Hepatocyte (in vitro differentiated cells): Measurements from ENCODE around the gene FAM32A. TPM values are rescaled to one million over a fixed set of nuclear protein-coding genes. Genes with fewer than 3 reads are reported as not detected.

Experiments used
- DNase-seq: peaks from one replicate; pipeline ENCODE4 v3.0.0-alpha.2; 2016; ENCODE audit warnings: low spot score
- H2AFZ ChIP-seq: fragments of 200-600 bp; sonication (generic); 2 replicates; pipeline ENCODE4 v1.6.0; 2016; ENCODE audit warnings: antibody characterized with exemption, mild to moderate bottlenecking
- H3K27ac ChIP-seq: fragments of 200-600 bp; sonication (generic); 2 replicates; pipeline ENCODE4 v1.5.1; 2016; ENCODE audit warnings: mild to moderate bottlenecking
- H3K27me3 ChIP-seq: fragments of 200-600 bp; sonication (generic); 2 replicates; pipeline ENCODE4 v1.6.1; 2016
- H3K36me3 ChIP-seq: fragments of 200-600 bp; sonication (generic); replicated peaks from 2 replicates; pipeline ENCODE4 v1.5.1; 2016; ENCODE audit warnings: low read depth; ENCODE audit not compliant: insufficient read depth
- H3K4me1 ChIP-seq: fragments of 200-600 bp; sonication (generic); 2 replicates; pipeline ENCODE4 v1.5.1; 2016; ENCODE audit warnings: mild to moderate bottlenecking, moderate library complexity; ENCODE audit not compliant: insufficient read depth
- H3K4me2 ChIP-seq: fragments of 200-600 bp; sonication (generic); 2 replicates; pipeline ENCODE4 v1.6.0; 2016
- H3K4me3 ChIP-seq: fragments of 200-600 bp; sonication (generic); 2 replicates; pipeline ENCODE4 v1.5.1; 2016; ENCODE audit warnings: mild to moderate bottlenecking
- H3K79me2 ChIP-seq: fragments of 200-600 bp; sonication (generic); 2 replicates; pipeline ENCODE4 v1.6.0; 2017; ENCODE audit warnings: mild to moderate bottlenecking
- H3K9me2 ChIP-seq: fragments of 200-600 bp; sonication (generic); replicated peaks from 2 replicates; pipeline ENCODE4 v1.6.0; 2017; ENCODE audit warnings: mild to moderate bottlenecking; ENCODE audit not compliant: insufficient read depth
- H3K9me3 ChIP-seq: fragments of 200-600 bp; sonication (generic); 2 replicates; pipeline ENCODE4 v1.5.1; 2016; ENCODE audit warnings: low read depth, mild to moderate bottlenecking
- H4K20me1 ChIP-seq: fragments of 200-600 bp; sonication (generic); 2 replicates; pipeline ENCODE4 v1.6.0; 2016; ENCODE audit warnings: mild to moderate bottlenecking; ENCODE audit not compliant: insufficient read depth, poor library complexity, severe bottlenecking
- CTCF ChIP-seq: fragments of 200-600 bp; sonication (generic); IDR thresholded peaks from 2 replicates; pipeline ENCODE4 v1.5.1; 2016; ENCODE audit warnings: antibody characterized with exemption, mild to moderate bottlenecking; ENCODE audit not compliant: poor library complexity
- EZH2 ChIP-seq: fragments of 200-600 bp; sonication (generic); IDR thresholded peaks from 2 replicates; pipeline ENCODE4 v1.6.1; 2016; ENCODE audit warnings: antibody characterized with exemption, mild to moderate bottlenecking, borderline replicate concordance
- EZH2phosphoT487 ChIP-seq: fragments of 200-600 bp; sonication (generic); IDR thresholded peaks from one replicate; pipeline ENCODE4 v1.6.1; 2018; ENCODE audit warnings: antibody characterized with exemption, mild to moderate bottlenecking, low read depth, moderate library complexity; ENCODE audit not compliant: unreplicated experiment, severe bottlenecking
- WGBS: methylation state at CpG from one replicate; pipeline ENCODE4 v1.1.6; 2016; ENCODE audit warnings: low lambda C conversion rate; ENCODE audit errors: missing lambda C conversion rate; 5-methylcytosine and 5-hydroxymethylcytosine counted together
- polyA plus RNA-seq: library from polyadenylated mRNA; unstranded; fragments of >200 nt; fragmentation: Nextera tagmentation; extraction: Ambion mirVana; gene quantifications from 2 replicates; pipeline ENCODE4 v1.2.1, GENCODE V29; 2016
- total RNA-seq: library from RNA; depleted of rRNA; stranded (reverse); fragments of >200 nt; gene quantifications from 2 replicates; pipeline ENCODE4 v1.2.3, GENCODE V29; 2014

FAM32A gene
- total and polyA plus RNA-seq, 2 experiments from 2014 or later = 132 to 154 TPM

GRCh38 chr19:16232127-16232526 lies 46.9 kb downstream of the FAM32A start:
- no peak for DNase-seq
- WGBS = 94% methylated on average over 16 of the region's 16 CpGs
- Histone ChIP-seq H3K27ac (no peak overlapping the region), H3K9me3 (no peaks in the 10 kb centered on the region), H2AFZ (no peak overlapping the region), H3K79me2 (no peaks in the 10 kb centered on the region), H3K4me3 (no peak overlapping the region), H3K27me3 (no peaks in the 10 kb centered on the region), H3K4me1 (no peaks in the 10 kb centered on the region), H3K9me2 (no peaks in the 10 kb centered on the region), H3K4me2 (no peak overlapping the region), H4K20me1 (no peaks in the 10 kb centered on the region), H3K36me3 (no peaks in the 10 kb centered on the region)
- no peak for TF ChIP-seq CTCF

- H2AFZ ChIP-seq = no peak overlapping the region
- no peaks in the 10 kb centered on the region for H3K9me3 ChIP-seq
- TF ChIP-seq CTCF (no peak), EZH2phosphoT487 (no peak), EZH2 (no peak)
- H3K27me3 ChIP-seq = no peaks in the 10 kb centered on the region
- no peaks in the 10 kb centered on the region for H3K79me2 ChIP-seq
- no peaks in the 10 kb centered on the region for H3K9me2 ChIP-seq
- 94% methylated on average over 12 of the region's 13 CpGs for WGBS
- no peak overlapping the region for H3K27ac ChIP-seq
- H4K20me1 ChIP-seq = no peaks in the 10 kb centered on the region
- H3K4me2 ChIP-seq = no peak overlapping the region
- H3K36me3 ChIP-seq = no peaks in the 10 kb centered on the region
- no peak for DNase-seq
- H3K4me3 ChIP-seq = no peak overlapping the region
- H3K4me1 ChIP-seq = no peaks in the 10 kb centered on the region
Measured at GRCh38 chr19:16232568-16232967, 47.4 kb downstream of the FAM32A start.

- H3K4me1 ChIP-seq = no peaks in the 10 kb centered on the region
- WGBS = 97% methylated on average over 19 of the region's 19 CpGs
Measured at GRCh38 chr19:16233081-16233776, 48.0 kb downstream of the FAM32A start.

More at GRCh38 chr19:16233081-16233776, 48.0 kb downstream of the FAM32A start:
- H3K36me3 ChIP-seq = no peaks in the 10 kb centered on the region
- no peak overlapping the region for H2AFZ ChIP-seq
- no peak overlapping the region for H3K4me3 ChIP-seq
- H3K27me3 ChIP-seq = no peaks in the 10 kb centered on the region
- DNase-seq = no peak
- TF ChIP-seq EZH2phosphoT487 (no peak), EZH2 (no peak), CTCF (no peak)
- no peaks in the 10 kb centered on the region for H3K79me2 ChIP-seq
- H3K9me2 ChIP-seq = no peaks in the 10 kb centered on the region
- no peak overlapping the region for H3K27ac ChIP-seq
- no peak overlapping the region for H3K4me2 ChIP-seq
- H4K20me1 ChIP-seq = no peaks in the 10 kb centered on the region
- no peaks in the 10 kb centered on the region for H3K9me3 ChIP-seq
